Measurements from ENCODE around the gene ERN2.

ERN2 gene

GRCh38 chr16:23668225-23668624 is 44.8 kb downstream of the ERN2 start:
- H3K4me3 ChIP-seq (replicated peaks; ENCODE audit: insufficient read depth, low read length): no peak overlapping the region
- no peaks in the 10 kb centered on the region for H3K27me3 ChIP-seq (ENCODE audit: insufficient read depth, poor library complexity, severe bottlenecking)
- no peak for DNase-seq (ENCODE audit: low read depth in 1 of 2, low spot score in 1 of 2)
- TF ChIP-seq GABPA (IDR thresholded peaks at IDR 0.05; ENCODE audit: low read depth) (no peak), SPI1 (IDR thresholded peaks at IDR 0.05; ENCODE audit: borderline replicate concordance, low read depth) (no peak), REST (IDR thresholded peaks at IDR 0.05; ENCODE audit: insufficient replicate concordance, low read depth) (no peak)
- TF ChIP-seq, protein P1, sequence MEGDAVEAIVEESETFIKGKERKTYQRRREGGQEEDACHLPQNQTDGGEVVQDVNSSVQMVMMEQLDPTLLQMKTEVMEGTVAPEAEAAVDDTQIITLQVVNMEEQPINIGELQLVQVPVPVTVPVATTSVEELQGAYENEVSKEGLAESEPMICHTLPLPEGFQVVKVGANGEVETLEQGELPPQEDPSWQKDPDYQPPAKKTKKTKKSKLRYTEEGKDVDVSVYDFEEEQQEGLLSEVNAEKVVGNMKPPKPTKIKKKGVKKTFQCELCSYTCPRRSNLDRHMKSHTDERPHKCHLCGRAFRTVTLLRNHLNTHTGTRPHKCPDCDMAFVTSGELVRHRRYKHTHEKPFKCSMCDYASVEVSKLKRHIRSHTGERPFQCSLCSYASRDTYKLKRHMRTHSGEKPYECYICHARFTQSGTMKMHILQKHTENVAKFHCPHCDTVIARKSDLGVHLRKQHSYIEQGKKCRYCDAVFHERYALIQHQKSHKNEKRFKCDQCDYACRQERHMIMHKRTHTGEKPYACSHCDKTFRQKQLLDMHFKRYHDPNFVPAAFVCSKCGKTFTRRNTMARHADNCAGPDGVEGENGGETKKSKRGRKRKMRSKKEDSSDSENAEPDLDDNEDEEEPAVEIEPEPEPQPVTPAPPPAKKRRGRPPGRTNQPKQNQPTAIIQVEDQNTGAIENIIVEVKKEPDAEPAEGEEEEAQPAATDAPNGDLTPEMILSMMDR (IDR thresholded peaks at IDR 0.05; ENCODE audit: insufficient read depth, low read length): no peak
- H3K27ac ChIP-seq (replicated peaks): no peak overlapping the region

GRCh38 chr16:23667355-23667659 is 45.7 kb downstream of the ERN2 start:
- Histone ChIP-seq H3K27ac (replicated peaks) (no peak overlapping the region), H3K4me3 (replicated peaks; ENCODE audit: insufficient read depth, low read length) (no peak overlapping the region), H3K27me3 (ENCODE audit: insufficient read depth, poor library complexity, severe bottlenecking) (no peaks in the 10 kb centered on the region)
- no peak for DNase-seq (ENCODE audit: low read depth in 1 of 2, low spot score in 1 of 2)
- TF ChIP-seq REST (IDR thresholded peaks at IDR 0.05; ENCODE audit: insufficient replicate concordance, low read depth) (no peak), SPI1 (IDR thresholded peaks at IDR 0.05; ENCODE audit: borderline replicate concordance, low read depth) (no peak), POLR2AphosphoS5 (IDR thresholded peaks at IDR 0.05; ENCODE audit: low read depth) (no peak), GABPA (IDR thresholded peaks at IDR 0.05; ENCODE audit: low read depth) (no peak)
- TF ChIP-seq, protein P1 (IDR thresholded peaks at IDR 0.05; ENCODE audit: insufficient read depth, low read length): no peak

- DNase-seq (ENCODE audit: low read depth in 1 of 2, low spot score in 1 of 2): no peak
- Histone ChIP-seq H3K27ac (replicated peaks) (no peak overlapping the region), H3K4me3 (replicated peaks; ENCODE audit: insufficient read depth, low read length) (no peak overlapping the region), H3K27me3 (ENCODE audit: insufficient read depth, poor library complexity, severe bottlenecking) (no peaks in the 10 kb centered on the region)
- TF ChIP-seq GABPA (IDR thresholded peaks at IDR 0.05; ENCODE audit: low read depth): no peak
- TF ChIP-seq SPI1 (IDR thresholded peaks at IDR 0.05; ENCODE audit: borderline replicate concordance, low read depth): no peak
- TF ChIP-seq, protein P1 (IDR thresholded peaks at IDR 0.05; ENCODE audit: insufficient read depth, low read length): no peak
- no peak for TF ChIP-seq POLR2AphosphoS5 (IDR thresholded peaks at IDR 0.05; ENCODE audit: low read depth)
- no peak for TF ChIP-seq REST (IDR thresholded peaks at IDR 0.05; ENCODE audit: insufficient replicate concordance, low read depth)
Measured at GRCh38 chr16:23666571-23667354, 46.3 kb downstream of the ERN2 start.

Data from HL-60 (cell line).